Measurements from ENCODE around the gene HIPK2.

GRCh38 chr7:139592801-139593461 is 184.9 kb downstream of the HIPK2 start:
- TF ChIP-seq CTCF (conservative IDR thresholded peaks at IDR 0.05; ENCODE audit: low read length) (no peak), EZH2phosphoT487 (IDR thresholded peaks at IDR 0.05; ENCODE audit: borderline replicate concordance) (no peak)
